IPS DF 19.7 (cell line): ENCODE measurements around the gene OBI1.

Source experiments
- DNase-seq: peaks from one replicate; pipeline ENCODE4 v3.0.0-alpha.2; 2013; ENCODE audit warnings: low read depth, low spot score

Gene OBI1

GRCh38 chr13:78592584-78592983, 66.4 kb downstream of the OBI1 start:
- DNase-seq, result no peak

- no peak for DNase-seq
These were observed 69.7 kb downstream of the OBI1 start for GRCh38 chr13:78589206-78589605.

GRCh38 chr13:78587395-78587794, 71.6 kb downstream of the OBI1 start:
- DNase-seq, result no peak

GRCh38 chr13:78586706-78587105, 72.2 kb downstream of the OBI1 start:
- no peak for DNase-seq

GRCh38 chr13:78576261-78576660, 82.7 kb downstream of the OBI1 start:
- DNase-seq, result no peak

- no peak for DNase-seq
These were observed 86.5 kb downstream of the OBI1 start for GRCh38 chr13:78572459-78572858.

GRCh38 chr13:78569029-78569428, 89.9 kb downstream of the OBI1 start:
- no peak for DNase-seq

GRCh38 chr13:78566631-78567030, 92.3 kb downstream of the OBI1 start:
- no peak for DNase-seq
